Measurements from ENCODE around the gene RBM28.

RBM28 gene

GRCh38 chr7:128341733-128342132, 2.0 kb downstream of the RBM28 start:
- 100% methylated on average over 1 of the region's 6 CpGs for WGBS (ENCODE audit: extremely low coverage, insufficient coverage, low lambda C conversion rate)

DNA sequence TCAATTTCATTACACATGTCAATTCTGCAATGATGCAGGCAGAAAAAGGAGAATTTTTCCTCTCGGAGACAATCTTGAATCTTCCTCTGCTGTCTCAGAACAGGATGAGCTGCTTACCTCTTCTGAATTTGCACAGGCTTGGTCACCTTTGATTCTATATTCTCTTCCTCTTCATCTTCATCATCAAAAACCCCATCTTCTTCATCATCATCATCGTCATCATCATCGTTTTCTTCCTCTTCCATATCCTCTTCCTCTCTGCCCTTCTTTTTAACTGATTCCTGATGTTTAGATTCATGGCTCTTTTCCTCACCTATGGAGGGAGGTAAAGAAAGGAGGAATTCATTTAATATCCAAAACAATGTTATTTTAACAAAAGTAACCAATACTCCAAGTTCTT, 8.0 kb downstream of the RBM28 start:
- Histone ChIP-seq H3K9ac (ENCODE audit: low read length) (no peak overlapping the region), H3K4me2 (ENCODE audit: low read length) (no peak overlapping the region), H3K18ac (ENCODE audit: low read length) (no peak overlapping the region), H3K4me3 (ENCODE audit: low read length) (no peak overlapping the region), H3K27me3 (ENCODE audit: insufficient read depth, low read length, poor library complexity) (no peaks in the 10 kb centered on the region), H3K79me1 (ENCODE audit: low read length) (no peaks in the 10 kb centered on the region), H3K79me2 (ENCODE audit: control insufficient read depth, insufficient read depth, low read length) (no peaks in the 10 kb centered on the region), H2AK5ac (ENCODE audit: low read length) (no peak overlapping the region), H3K4me1 (ENCODE audit: control insufficient read depth, low read depth, low read length) (no peaks in the 10 kb centered on the region), H2BK120ac (ENCODE audit: low read depth, low read length) (no peak overlapping the region), H2BK5ac (ENCODE audit: low read length) (no peak overlapping the region), H3K56ac (ENCODE audit: low read length) (no peak overlapping the region), H3K27ac (ENCODE audit: low read depth, low read length) (no peak overlapping the region), H4K5ac (ENCODE audit: low read length) (no peak overlapping the region), H3K23ac (ENCODE audit: low read length) (no peak overlapping the region), H3K4ac (ENCODE audit: low read depth, low read length) (no peak overlapping the region), H3K36me3 (ENCODE audit: control insufficient read depth, insufficient read depth, low read length) (peaks cover 5% of the 10 kb centered on the region), H2BK15ac (replicated peaks; ENCODE audit: low read depth) (no peak overlapping the region), H4K8ac (ENCODE audit: low read depth, low read length) (no peak overlapping the region)
- WGBS (ENCODE audit: extremely low coverage, insufficient coverage, low lambda C conversion rate) = 100% methylated on average over 2 of the region's 3 CpGs
- DNase-seq = no peak

More at GRCh38 chr7:128341733-128342132, 2.0 kb downstream of the RBM28 start:
- Histone ChIP-seq H3K4me3 (ENCODE audit: low read length) (no peak overlapping the region), H3K4ac (ENCODE audit: low read depth, low read length) (no peak overlapping the region), H3K18ac (ENCODE audit: low read length) (no peak overlapping the region), H4K8ac (ENCODE audit: low read depth, low read length) (no peak overlapping the region), H3K27ac (ENCODE audit: low read depth, low read length) (no peak overlapping the region), H3K36me3 (ENCODE audit: control insufficient read depth, insufficient read depth, low read length) (peaks cover 3% of the 10 kb centered on the region), H3K9ac (ENCODE audit: low read length) (no peak overlapping the region), H3K79me2 (ENCODE audit: control insufficient read depth, insufficient read depth, low read length) (peaks cover 24% of the 10 kb centered on the region), H2BK120ac (ENCODE audit: low read depth, low read length) (no peak overlapping the region), H3K4me2 (ENCODE audit: low read length) (no peak overlapping the region), H3K27me3 (ENCODE audit: insufficient read depth, low read length, poor library complexity) (no peaks in the 10 kb centered on the region), H2BK15ac (replicated peaks; ENCODE audit: low read depth) (no peak overlapping the region), H3K4me1 (ENCODE audit: control insufficient read depth, low read depth, low read length) (peaks cover 3% of the 10 kb centered on the region), H2AK5ac (ENCODE audit: low read length) (no peak overlapping the region), H3K23ac (ENCODE audit: low read length) (no peak overlapping the region), H2BK5ac (ENCODE audit: low read length) (no peak overlapping the region), H3K79me1 (ENCODE audit: low read length) (peaks cover 12% of the 10 kb centered on the region), H4K5ac (ENCODE audit: low read length) (no peak overlapping the region), H3K56ac (ENCODE audit: low read length) (no peak overlapping the region)
- DNase-seq = no peak

- Histone ChIP-seq H4K8ac (ENCODE audit: low read depth, low read length) (no peak overlapping the region), H2AK5ac (ENCODE audit: low read length) (no peak overlapping the region), H2BK15ac (replicated peaks; ENCODE audit: low read depth) (no peak overlapping the region), H4K5ac (ENCODE audit: low read length) (no peak overlapping the region), H3K27me3 (ENCODE audit: insufficient read depth, low read length, poor library complexity) (no peaks in the 10 kb centered on the region), H3K9ac (ENCODE audit: low read length) (no peak overlapping the region), H3K79me2 (ENCODE audit: control insufficient read depth, insufficient read depth, low read length) (no peaks in the 10 kb centered on the region), H3K27ac (ENCODE audit: low read depth, low read length) (no peak overlapping the region), H3K18ac (ENCODE audit: low read length) (no peak overlapping the region), H2BK120ac (ENCODE audit: low read depth, low read length) (no peak overlapping the region), H3K4me3 (ENCODE audit: low read length) (no peak overlapping the region), H3K36me3 (ENCODE audit: control insufficient read depth, insufficient read depth, low read length) (no peaks in the 10 kb centered on the region), H3K23ac (ENCODE audit: low read length) (no peak overlapping the region), H3K4ac (ENCODE audit: low read depth, low read length) (no peak overlapping the region), H3K56ac (ENCODE audit: low read length) (no peak overlapping the region), H2BK5ac (ENCODE audit: low read length) (no peak overlapping the region), H3K4me1 (ENCODE audit: control insufficient read depth, low read depth, low read length) (no peaks in the 10 kb centered on the region), H3K4me2 (ENCODE audit: low read length) (no peak overlapping the region), H3K79me1 (ENCODE audit: low read length) (no peaks in the 10 kb centered on the region)
- no CpG with 5 or more reads among the region's 9 CpGs for WGBS (ENCODE audit: extremely low coverage, insufficient coverage, low lambda C conversion rate)
- no peak for DNase-seq
Measured at GRCh38 chr7:128324368-128324680, 19.4 kb downstream of the RBM28 start.

DNA sequence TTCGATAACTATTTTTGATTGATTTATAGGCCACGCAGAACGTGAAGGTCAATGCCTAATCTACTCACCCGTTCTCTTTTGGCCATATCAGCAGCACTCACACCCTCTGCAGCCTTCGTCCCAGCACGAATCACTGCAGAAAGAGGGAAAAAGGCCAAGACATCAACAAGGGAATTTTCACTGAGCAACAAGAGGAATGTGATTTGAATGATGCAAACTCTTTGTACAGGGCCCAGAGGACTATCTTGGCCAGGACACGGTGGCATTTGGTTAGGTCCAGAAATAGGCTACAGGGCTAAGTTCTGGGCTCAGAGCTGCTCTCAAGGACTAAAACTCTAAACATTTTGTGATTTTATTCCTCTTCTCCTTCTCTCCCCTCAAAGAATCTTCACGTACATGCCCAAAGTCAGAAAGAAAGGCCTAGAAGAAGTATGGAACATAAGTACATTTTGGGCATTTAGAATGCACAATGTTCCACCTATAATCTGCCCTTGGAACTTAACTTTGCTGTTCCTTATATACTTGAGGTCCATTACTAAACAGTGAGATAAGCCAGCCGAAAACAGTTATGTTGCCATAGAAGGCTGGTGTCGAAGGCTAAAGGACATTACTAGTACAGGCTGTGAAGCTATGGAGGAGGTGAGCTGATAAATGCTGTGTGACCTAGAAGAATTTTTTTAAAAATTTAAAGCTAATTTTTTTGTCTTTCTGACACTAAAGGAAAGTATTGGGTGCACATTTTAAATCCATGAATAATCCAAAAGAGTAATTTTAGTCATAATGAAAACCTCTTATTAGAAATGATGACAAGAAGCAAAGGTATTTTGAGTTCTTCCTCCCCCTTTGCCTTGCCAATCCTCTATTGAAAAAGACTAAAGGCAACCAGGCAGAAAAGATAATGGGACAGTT, 20.0 kb downstream of the RBM28 start:
- H3K36me3 ChIP-seq (ENCODE audit: control insufficient read depth, insufficient read depth, low read length) = no peaks in the 10 kb centered on the region

GRCh38 chr7:128323040-128323439, 20.7 kb downstream of the RBM28 start:
- no peak overlapping the region for H3K4me3 ChIP-seq (ENCODE audit: low read length)
- no peak overlapping the region for H3K23ac ChIP-seq (ENCODE audit: low read length)
- no peak overlapping the region for H3K9ac ChIP-seq (ENCODE audit: low read length)
- H3K27me3 ChIP-seq (ENCODE audit: insufficient read depth, low read length, poor library complexity) = no peaks in the 10 kb centered on the region
- no peak overlapping the region for H3K4ac ChIP-seq (ENCODE audit: low read depth, low read length)
- H3K79me1 ChIP-seq (ENCODE audit: low read length) = no peaks in the 10 kb centered on the region
- H3K27ac ChIP-seq (ENCODE audit: low read depth, low read length) = no peak overlapping the region
- no peak overlapping the region for H3K4me2 ChIP-seq (ENCODE audit: low read length)
- H4K8ac ChIP-seq (ENCODE audit: low read depth, low read length) = no peak overlapping the region
- H2BK15ac ChIP-seq (replicated peaks; ENCODE audit: low read depth) = no peak overlapping the region
- no peaks in the 10 kb centered on the region for H3K4me1 ChIP-seq (ENCODE audit: control insufficient read depth, low read depth, low read length)
- no peak overlapping the region for H2BK120ac ChIP-seq (ENCODE audit: low read depth, low read length)
- no peak overlapping the region for H4K5ac ChIP-seq (ENCODE audit: low read length)
- H3K79me2 ChIP-seq (ENCODE audit: control insufficient read depth, insufficient read depth, low read length) = no peaks in the 10 kb centered on the region
- no peak for DNase-seq
- H3K18ac ChIP-seq (ENCODE audit: low read length) = no peak overlapping the region
- no peak overlapping the region for H2AK5ac ChIP-seq (ENCODE audit: low read length)
- no peaks in the 10 kb centered on the region for H3K36me3 ChIP-seq (ENCODE audit: control insufficient read depth, insufficient read depth, low read length)
- H3K56ac ChIP-seq (ENCODE audit: low read length) = no peak overlapping the region
- no peak overlapping the region for H2BK5ac ChIP-seq (ENCODE audit: low read length)

More for the DNA sequence above, 20.0 kb downstream of the RBM28 start:
- Histone ChIP-seq H3K4me3 (ENCODE audit: low read length) (no peak overlapping the region), H3K4me2 (ENCODE audit: low read length) (no peak overlapping the region), H3K79me1 (ENCODE audit: low read length) (no peaks in the 10 kb centered on the region), H4K8ac (ENCODE audit: low read depth, low read length) (no peak overlapping the region), H2BK15ac (replicated peaks; ENCODE audit: low read depth) (no peak overlapping the region), H4K5ac (ENCODE audit: low read length) (no peak overlapping the region), H2BK120ac (ENCODE audit: low read depth, low read length) (no peak overlapping the region), H3K9ac (ENCODE audit: low read length) (no peak overlapping the region), H2BK5ac (ENCODE audit: low read length) (no peak overlapping the region), H3K56ac (ENCODE audit: low read length) (no peak overlapping the region), H3K18ac (ENCODE audit: low read length) (no peak overlapping the region), H2AK5ac (ENCODE audit: low read length) (no peak overlapping the region), H3K4ac (ENCODE audit: low read depth, low read length) (no peak overlapping the region), H3K27ac (ENCODE audit: low read depth, low read length) (no peak overlapping the region), H3K79me2 (ENCODE audit: control insufficient read depth, insufficient read depth, low read length) (no peaks in the 10 kb centered on the region), H3K27me3 (ENCODE audit: insufficient read depth, low read length, poor library complexity) (no peaks in the 10 kb centered on the region), H3K4me1 (ENCODE audit: control insufficient read depth, low read depth, low read length) (no peaks in the 10 kb centered on the region), H3K23ac (ENCODE audit: low read length) (no peak overlapping the region)
- no CpG with 5 or more reads among the region's 10 CpGs for WGBS (ENCODE audit: extremely low coverage, insufficient coverage, low lambda C conversion rate)
- no peak for DNase-seq
